ENCODE data around the gene WNT9B.

WNT9B gene

GRCh38 chr17:46805771-46806170 is 45.6 kb upstream of the WNT9B start:
- H4K20me1 ChIP-seq (ENCODE audit: insufficient read depth, low read length, poor library complexity, severe bottlenecking), result no peaks in the 10 kb centered on the region
- H3K9me3 ChIP-seq (ENCODE audit: insufficient read depth, low read depth, low read length), result no peaks in the 10 kb centered on the region
- no peaks in the 10 kb centered on the region for H3F3A ChIP-seq (ENCODE audit: low read depth)
- H3K9ac ChIP-seq (ENCODE audit: low read depth, low read length, poor library complexity, severe bottlenecking), result no peak overlapping the region
- TF ChIP-seq EZH2phosphoT487 (IDR thresholded peaks at IDR 0.05; ENCODE audit: borderline replicate concordance), result no peak
- TF ChIP-seq CTCF (conservative IDR thresholded peaks at IDR 0.05; ENCODE audit: low read length), result no peak
- no peaks in the 10 kb centered on the region for H3K36me3 ChIP-seq (ENCODE audit: insufficient read depth, low read length)
- H2AFZ ChIP-seq (ENCODE audit: low read length), result no peak overlapping the region
- no peaks in the 10 kb centered on the region for H3K9me2 ChIP-seq (replicated peaks; ENCODE audit: low read depth, low read length)
- H3K27me3 ChIP-seq (ENCODE audit: insufficient read depth, low read length, poor library complexity, severe bottlenecking), result no peaks in the 10 kb centered on the region
- H3K4me3 ChIP-seq (ENCODE audit: low read length, poor library complexity, severe bottlenecking), result no peak overlapping the region
- H3K4me2 ChIP-seq (ENCODE audit: low read depth, low read length, poor library complexity, severe bottlenecking), result no peak overlapping the region
- H3K79me2 ChIP-seq (ENCODE audit: insufficient read depth, low read length), result no peaks in the 10 kb centered on the region
- no peaks in the 10 kb centered on the region for H3K4me1 ChIP-seq (ENCODE audit: insufficient read depth, low read length, poor library complexity, severe bottlenecking)

GRCh38 chr17:46809110-46809571 is 42.2 kb upstream of the WNT9B start:
- Histone ChIP-seq H3K27me3 (ENCODE audit: insufficient read depth, low read length, poor library complexity, severe bottlenecking) (no peaks in the 10 kb centered on the region), H2AFZ (ENCODE audit: low read length) (no peak overlapping the region), H3K4me1 (ENCODE audit: insufficient read depth, low read length, poor library complexity, severe bottlenecking) (no peaks in the 10 kb centered on the region), H3K9me3 (ENCODE audit: insufficient read depth, low read depth, low read length) (no peaks in the 10 kb centered on the region), H3K9ac (ENCODE audit: low read depth, low read length, poor library complexity, severe bottlenecking) (no peak overlapping the region), H4K20me1 (ENCODE audit: insufficient read depth, low read length, poor library complexity, severe bottlenecking) (no peaks in the 10 kb centered on the region), H3K36me3 (ENCODE audit: insufficient read depth, low read length) (no peaks in the 10 kb centered on the region), H3K4me2 (ENCODE audit: low read depth, low read length, poor library complexity, severe bottlenecking) (no peak overlapping the region), H3K79me2 (ENCODE audit: insufficient read depth, low read length) (no peaks in the 10 kb centered on the region), H3K9me2 (replicated peaks; ENCODE audit: low read depth, low read length) (no peaks in the 10 kb centered on the region), H3F3A (ENCODE audit: low read depth) (no peaks in the 10 kb centered on the region), H3K4me3 (ENCODE audit: low read length, poor library complexity, severe bottlenecking) (no peak overlapping the region)
- TF ChIP-seq CTCF (conservative IDR thresholded peaks at IDR 0.05; ENCODE audit: low read length), result no peak
- no peak for TF ChIP-seq EZH2phosphoT487 (IDR thresholded peaks at IDR 0.05; ENCODE audit: borderline replicate concordance)

GRCh38 chr17:46810837-46811236 is 40.5 kb upstream of the WNT9B start:
- Histone ChIP-seq H3K4me2 (ENCODE audit: low read depth, low read length, poor library complexity, severe bottlenecking) (no peak overlapping the region), H3K9ac (ENCODE audit: low read depth, low read length, poor library complexity, severe bottlenecking) (no peak overlapping the region), H3K9me3 (ENCODE audit: insufficient read depth, low read depth, low read length) (no peaks in the 10 kb centered on the region), H3F3A (ENCODE audit: low read depth) (no peaks in the 10 kb centered on the region), H3K4me1 (ENCODE audit: insufficient read depth, low read length, poor library complexity, severe bottlenecking) (no peaks in the 10 kb centered on the region), H3K9me2 (replicated peaks; ENCODE audit: low read depth, low read length) (no peaks in the 10 kb centered on the region), H2AFZ (ENCODE audit: low read length) (no peak overlapping the region), H3K27me3 (ENCODE audit: insufficient read depth, low read length, poor library complexity, severe bottlenecking) (no peaks in the 10 kb centered on the region), H3K79me2 (ENCODE audit: insufficient read depth, low read length) (no peaks in the 10 kb centered on the region), H4K20me1 (ENCODE audit: insufficient read depth, low read length, poor library complexity, severe bottlenecking) (no peaks in the 10 kb centered on the region), H3K4me3 (ENCODE audit: low read length, poor library complexity, severe bottlenecking) (no peak overlapping the region), H3K36me3 (ENCODE audit: insufficient read depth, low read length) (no peaks in the 10 kb centered on the region)
- TF ChIP-seq EZH2phosphoT487 (IDR thresholded peaks at IDR 0.05; ENCODE audit: borderline replicate concordance) (no peak), CTCF (conservative IDR thresholded peaks at IDR 0.05; ENCODE audit: low read length) (no peak)
